GM23248 (cell line): Measurements from ENCODE around the gene TPM2. TPM values are rescaled to one million over a fixed set of nuclear protein-coding genes. Genes with fewer than 3 reads are reported as not detected.

ENCODE experiments used
- DNase-seq: peaks from one replicate; pipeline ENCODE4 v3.0.0-alpha.2; 2015
- H2AFZ ChIP-seq: fragments of 200-600 bp; sonication (generic); 2 replicates; pipeline ENCODE4 v1.6.1; 2016; ENCODE audit warnings: antibody characterized with exemption
- H3F3A ChIP-seq: fragments of 200-600 bp; sonication (generic); 2 replicates; pipeline ENCODE4 v1.6.1; 2016; ENCODE audit warnings: mild to moderate bottlenecking, antibody characterized with exemption, mixed run types; ENCODE audit not compliant: insufficient read depth
- H3K27ac ChIP-seq: fragments of 200-600 bp; sonication (generic); 2 replicates; pipeline ENCODE4 v1.5.1; 2016; ENCODE audit warnings: mild to moderate bottlenecking
- H3K27me3 ChIP-seq: fragments of 200-600 bp; sonication (generic); replicated peaks from 2 replicates; pipeline ENCODE4 v1.6.1; 2016; ENCODE audit warnings: mild to moderate bottlenecking; ENCODE audit not compliant: insufficient read depth
- H3K36me3 ChIP-seq: fragments of 200-600 bp; sonication (generic); 2 replicates; pipeline ENCODE4 v1.6.1; 2016; ENCODE audit warnings: low read depth, mild to moderate bottlenecking
- H3K4me1 ChIP-seq: fragments of 200-600 bp; sonication (generic); 2 replicates; pipeline ENCODE4 v1.6.1; 2016; ENCODE audit warnings: mild to moderate bottlenecking; ENCODE audit not compliant: insufficient read depth
- H3K4me2 ChIP-seq: fragments of 200-600 bp; sonication (generic); one replicate; pipeline ENCODE4 v1.6.1; 2016; ENCODE audit warnings: mild to moderate bottlenecking; ENCODE audit not compliant: unreplicated experiment
- H3K4me3 ChIP-seq: fragments of 200-600 bp; sonication (generic); 2 replicates; pipeline ENCODE4 v1.5.1; 2016; ENCODE audit warnings: mild to moderate bottlenecking
- H3K79me2 ChIP-seq: fragments of 200-600 bp; sonication (generic); 2 replicates; pipeline ENCODE4 v1.6.1; 2016; ENCODE audit warnings: mild to moderate bottlenecking; ENCODE audit not compliant: insufficient read depth
- H3K9ac ChIP-seq: fragments of 200-600 bp; sonication (generic); 2 replicates; pipeline ENCODE4 v1.6.1; 2016; ENCODE audit warnings: mild to moderate bottlenecking
- H3K9me2 ChIP-seq: fragments of 200-600 bp; sonication (generic); 2 replicates; pipeline ENCODE4 v1.6.1; 2016; ENCODE audit warnings: mixed run types, mild to moderate bottlenecking, moderate library complexity; ENCODE audit not compliant: insufficient read depth
- H3K9me3 ChIP-seq: fragments of 200-600 bp; sonication (generic); one replicate; pipeline ENCODE4 v1.6.1; 2017; ENCODE audit warnings: low read depth
- H4K20me1 ChIP-seq: fragments of 200-600 bp; sonication (generic); 2 replicates; pipeline ENCODE4 v1.6.0; 2016; ENCODE audit not compliant: insufficient read depth
- EZH2 ChIP-seq: fragments of 200-600 bp; sonication (generic); IDR thresholded peaks from 2 replicates; pipeline ENCODE4 v1.6.1; 2018; ENCODE audit warnings: antibody characterized with exemption, mild to moderate bottlenecking; ENCODE audit not compliant: insufficient read depth, poor library complexity, severe bottlenecking
- EZH2phosphoT487 ChIP-seq: fragments of 200-600 bp; sonication (generic); IDR thresholded peaks from 2 replicates; pipeline ENCODE4 v1.6.1; 2018; ENCODE audit warnings: antibody characterized with exemption, moderate library complexity, mild to moderate bottlenecking, low read depth; ENCODE audit not compliant: insufficient read depth
- WGBS, 2 experiments: methylation state at CpG; one replicate each; pipeline ENCODE4 v1.1.6; 2015 to 2017; ENCODE audit warnings: low lambda C conversion rate in 2 of 2, low coverage in 1 of 2; ENCODE audit errors: missing lambda C conversion rate in 2 of 2; 5-methylcytosine and 5-hydroxymethylcytosine counted together
- in situ Hi-C: fragments of 300-500 bp; cut with MboI; formaldehyde crosslinking; loops from 2 replicates; pipeline ENCODE4 v1.15.0; 2020
- polyA plus RNA-seq: library from polyadenylated mRNA; unstranded; fragments of >200 nt; fragmentation: Nextera tagmentation; extraction: Ambion mirVana; gene quantifications from 2 replicates; pipeline ENCODE4 v1.2.1, GENCODE V29; 2016
- total RNA-seq: library from RNA; depleted of rRNA; stranded (reverse); fragments of >200 nt; shearing (Covaris generic); gene quantifications from 2 replicates; pipeline ENCODE4 v1.2.3, GENCODE V29; 2014

Gene TPM2
- total and polyA plus RNA-seq, 2 experiments from 2014 or later = 1,625 to 3,527 TPM

GRCh38 chr9:35688558-35689541, 875 bp downstream of the TPM2 start:
- peak; percentile 91 for DNase-seq
- Histone ChIP-seq H3K9me3 (no peaks in the 10 kb centered on the region), H3K4me3 (peak overlapping the region; percentile 98), H3K4me2 (peak overlapping the region; percentile 89), H3K9me2 (no peaks in the 10 kb centered on the region), H3K9ac (peak overlapping the region; percentile 94), H3K4me1 (peaks cover 37% of the 10 kb centered on the region), H2AFZ (no peak overlapping the region), H3K27ac (peak overlapping the region; percentile 89), H3K79me2 (peaks cover 66% of the 10 kb centered on the region), H3K27me3 (no peaks in the 10 kb centered on the region), H3K36me3 (peaks cover 29% of the 10 kb centered on the region), H4K20me1 (peaks cover 43% of the 10 kb centered on the region), H3F3A (peaks cover 75% of the 10 kb centered on the region)
- TF ChIP-seq EZH2 (no peak), EZH2phosphoT487 (no peak)
- in situ Hi-C loops = no loop called here
- 25 to 26% methylated on average over 12 of the region's 12 CpGs for WGBS, 2 experiments

- peaks cover 43% of the 10 kb centered on the region for H3K4me1 ChIP-seq
- H3K9me2 ChIP-seq = no peaks in the 10 kb centered on the region
- H3K79me2 ChIP-seq = peaks cover 68% of the 10 kb centered on the region
- in situ Hi-C loops = no loop called here
- H3K9me3 ChIP-seq = no peaks in the 10 kb centered on the region
- H4K20me1 ChIP-seq = peaks cover 49% of the 10 kb centered on the region
- peak overlapping the region; percentile 98 for H3K4me3 ChIP-seq
- peak overlapping the region; percentile 89 for H3K27ac ChIP-seq
- H3K27me3 ChIP-seq = no peaks in the 10 kb centered on the region
- peaks cover 37% of the 10 kb centered on the region for H3K36me3 ChIP-seq
- TF ChIP-seq EZH2 (no peak), EZH2phosphoT487 (no peak)
- H3K9ac ChIP-seq = peak overlapping the region; percentile 94
- H3F3A ChIP-seq = peaks cover 75% of the 10 kb centered on the region
- H2AFZ ChIP-seq = no peak overlapping the region
- DNase-seq = no peak
- WGBS, 2 experiments = 74 to 81% methylated on average over 2 of the region's 2 CpGs
- peak overlapping the region; percentile 89 for H3K4me2 ChIP-seq
These were observed 1.7 kb downstream of the TPM2 start for GRCh38 chr9:35687972-35688557.

GRCh38 chr9:35687306-35687705, 2.4 kb downstream of the TPM2 start:
- Histone ChIP-seq H3K9me3 (no peaks in the 10 kb centered on the region), H3K4me1 (peaks cover 43% of the 10 kb centered on the region), H3K36me3 (peaks cover 44% of the 10 kb centered on the region), H3K9ac (peak overlapping the region; percentile 94), H3K9me2 (no peaks in the 10 kb centered on the region), H3K27ac (no peak overlapping the region), H3K4me2 (peak overlapping the region; percentile 89), H3K27me3 (no peaks in the 10 kb centered on the region), H3K79me2 (peaks cover 68% of the 10 kb centered on the region), H3F3A (peaks cover 79% of the 10 kb centered on the region), H3K4me3 (peak overlapping the region; percentile 98), H2AFZ (no peak overlapping the region), H4K20me1 (peaks cover 49% of the 10 kb centered on the region)
- in situ Hi-C loops = no loop called here
- WGBS, 2 experiments = 56 to 67% methylated on average over 2 of the region's 2 CpGs
- no peak for DNase-seq
- TF ChIP-seq EZH2 (no peak), EZH2phosphoT487 (no peak)
